Peyer's patch (tissue), 4 donors: ENCODE data around the gene ANKHD1.

Source experiments
- CTCF ChIP-seq, 6 experiments: fragments of 450-650 bp in 4 of 6; fragments of 200-600 bp in 2 of 6; sonication (generic) in 1 of 6; IDR thresholded peaks; one replicate each; pipeline ENCODE4 v1.5.1; 2017 to 2019; ENCODE audit warnings: antibody characterized with exemption in 6 of 6, mild to moderate bottlenecking in 3 of 6, moderate library complexity in 1 of 6
- POLR2A ChIP-seq, 2 donors: fragments of 450-650 bp; IDR thresholded peaks; one replicate each; pipeline ENCODE4 v1.5.1; 2017; ENCODE audit warnings: antibody characterized with exemption in 2 of 2, mild to moderate bottlenecking in 2 of 2, moderate library complexity in 2 of 2

GRCh38 chr5:140388052-140388451 is 13.6 kb upstream of the ANKHD1 start:
- TF ChIP-seq CTCF (IDR thresholded peaks at IDR 0.05) (no peak), POLR2A (IDR thresholded peaks at IDR 0.05) (no peak)
